ENCODE data around the gene RAB44. TPM values are rescaled to one million over a fixed set of nuclear protein-coding genes. Genes with fewer than 3 reads are reported as not detected.
A peak's percentile ranks its signal among the peaks of the same experiment; 100 is the strongest.

Gene RAB44
- total RNA-seq, 1 donor from 2014 or later: under 0.01 TPM

GRCh38 chr6:36765190-36765589 is 67.6 kb downstream of the RAB44 start:
- no peak for FAIRE-seq
- no peak for TF ChIP-seq CTCF (IDR thresholded peaks at IDR 0.05; ENCODE audit: insufficient read depth, low read length, severe bottlenecking)
- Histone ChIP-seq H3K4me3 (ENCODE audit: low read depth, low read length) (no peak overlapping the region), H3K27me3 (ENCODE audit: control insufficient read depth, insufficient read depth, low read length) (no peaks in the 10 kb centered on the region), H3K36me3 (ENCODE audit: control insufficient read depth, insufficient read depth, low read length) (no peaks in the 10 kb centered on the region)
- DNase-seq (ENCODE audit: low read depth): no peak

GRCh38 chr6:36765594-36766398 is 68.2 kb downstream of the RAB44 start:
- H3K27me3 ChIP-seq (ENCODE audit: control insufficient read depth, insufficient read depth, low read length): no peaks in the 10 kb centered on the region
- no peak overlapping the region for H3K4me3 ChIP-seq (ENCODE audit: low read depth, low read length)
- TF ChIP-seq CTCF (IDR thresholded peaks at IDR 0.05; ENCODE audit: insufficient read depth, low read length, severe bottlenecking): peak; percentile 95
- FAIRE-seq (no peak), DNase-seq (ENCODE audit: low read depth) (peak; percentile 66)
- no peaks in the 10 kb centered on the region for H3K36me3 ChIP-seq (ENCODE audit: control insufficient read depth, insufficient read depth, low read length)

GRCh38 chr6:36766399-36766945 is 68.8 kb downstream of the RAB44 start:
- DNase-seq (ENCODE audit: low read depth): no peak
- H3K27me3 ChIP-seq (ENCODE audit: control insufficient read depth, insufficient read depth, low read length): no peaks in the 10 kb centered on the region
- TF ChIP-seq CTCF (IDR thresholded peaks at IDR 0.05; ENCODE audit: insufficient read depth, low read length, severe bottlenecking): no peak
- no peaks in the 10 kb centered on the region for H3K36me3 ChIP-seq (ENCODE audit: control insufficient read depth, insufficient read depth, low read length)
- FAIRE-seq: no peak
- no peak overlapping the region for H3K4me3 ChIP-seq (ENCODE audit: low read depth, low read length)

GRCh38 chr6:36769183-36769675 is 71.6 kb downstream of the RAB44 start:
- DNase-seq (ENCODE audit: low read depth) (peak; percentile 60), FAIRE-seq (no peak)
- H3K27me3 ChIP-seq (ENCODE audit: control insufficient read depth, insufficient read depth, low read length): no peaks in the 10 kb centered on the region
- no peak for TF ChIP-seq CTCF (IDR thresholded peaks at IDR 0.05; ENCODE audit: insufficient read depth, low read length, severe bottlenecking)
- H3K4me3 ChIP-seq (ENCODE audit: low read depth, low read length): no peak overlapping the region
- H3K36me3 ChIP-seq (ENCODE audit: control insufficient read depth, insufficient read depth, low read length): no peaks in the 10 kb centered on the region

GRCh38 chr6:36769676-36770499 is 72.3 kb downstream of the RAB44 start:
- FAIRE-seq (no peak), DNase-seq (ENCODE audit: low read depth) (peak; percentile 49)
- Histone ChIP-seq H3K36me3 (ENCODE audit: control insufficient read depth, insufficient read depth, low read length) (no peaks in the 10 kb centered on the region), H3K4me3 (ENCODE audit: low read depth, low read length) (no peak overlapping the region), H3K27me3 (ENCODE audit: control insufficient read depth, insufficient read depth, low read length) (no peaks in the 10 kb centered on the region)
- TF ChIP-seq CTCF (IDR thresholded peaks at IDR 0.05; ENCODE audit: insufficient read depth, low read length, severe bottlenecking): no peak
